ENCODE results near the gene IMPG2.

IMPG2 gene

GRCh38 chr3:101244212-101244575 lies 76.2 kb downstream of the IMPG2 start:
- TF ChIP-seq PRDM4 (tag by site-specific recombination; IDR thresholded peaks at IDR 0.05): no peak
- Histone ChIP-seq H3K4me3 (ENCODE audit: low read depth, low read length) (no peak overlapping the region), H3K27ac (ENCODE audit: extremely low read depth, low read depth, low read length) (no peak overlapping the region), H3K36me3 (ENCODE audit: control insufficient read depth in 2 of 2, insufficient read depth in 1 of 2, low read length in 2 of 2) (no peaks in the 10 kb centered on the region), H3K4me1 (ENCODE audit: control insufficient read depth, insufficient read depth, low read length) (no peaks in the 10 kb centered on the region), H3K9me3 (ENCODE audit: control insufficient read depth, insufficient read depth, low read depth, low read length) (no peaks in the 10 kb centered on the region)
- CTCF ChIA-PET: no interaction called here
- POLR2A ChIA-PET: no interaction called here

GRCh38 chr3:101243285-101244211 lies 76.8 kb downstream of the IMPG2 start:
- Histone ChIP-seq H3K9me3 (ENCODE audit: control insufficient read depth, insufficient read depth, low read depth, low read length) (no peaks in the 10 kb centered on the region), H3K4me3 (ENCODE audit: low read depth, low read length) (no peak overlapping the region), H3K27ac (ENCODE audit: extremely low read depth, low read depth, low read length) (no peak overlapping the region), H3K4me1 (ENCODE audit: control insufficient read depth, insufficient read depth, low read length) (no peaks in the 10 kb centered on the region), H3K36me3 (ENCODE audit: control insufficient read depth in 2 of 2, insufficient read depth in 1 of 2, low read length in 2 of 2) (no peaks in the 10 kb centered on the region)
- CTCF ChIA-PET: interaction anchor here (0.6 kb wide), 1 partner anchor 21 kb away, joined by 4 read pairs; no protein-coding TSS in a partner anchor
- TF ChIP-seq ATF2 (tag by site-specific recombination; IDR thresholded peaks at IDR 0.05; ENCODE audit: low read depth) (no peak), ZNF184 (tag by site-specific recombination; IDR thresholded peaks at IDR 0.05) (no peak), ZNF16 (tag by site-specific recombination; IDR thresholded peaks at IDR 0.05; ENCODE audit: low read depth) (no peak), ZNF585B (tag by site-specific recombination; IDR thresholded peaks at IDR 0.05) (no peak), KLF16 (tag by site-specific recombination; IDR thresholded peaks at IDR 0.05) (no peak), IKZF3 (tag by site-specific recombination; IDR thresholded peaks at IDR 0.05) (no peak), WT1 (tag by site-specific recombination; IDR thresholded peaks at IDR 0.05) (no peak), ZBTB21 (tag by site-specific recombination; IDR thresholded peaks at IDR 0.05) (no peak)
- POLR2A ChIA-PET: no interaction called here

- Histone ChIP-seq H3K9me3 (ENCODE audit: control insufficient read depth, insufficient read depth, low read depth, low read length) (no peaks in the 10 kb centered on the region), H3K36me3 (ENCODE audit: control insufficient read depth in 2 of 2, insufficient read depth in 1 of 2, low read length in 2 of 2) (no peaks in the 10 kb centered on the region), H3K27ac (ENCODE audit: extremely low read depth, low read depth, low read length) (no peak overlapping the region), H3K4me3 (ENCODE audit: low read depth, low read length) (no peak overlapping the region), H3K4me1 (ENCODE audit: control insufficient read depth, insufficient read depth, low read length) (no peaks in the 10 kb centered on the region)
- POLR2A ChIA-PET: no interaction called here
- CTCF ChIA-PET: no interaction called here
- TF ChIP-seq ZNF174 (tag by site-specific recombination; IDR thresholded peaks at IDR 0.05) (no peak), ZNF518A (tag by site-specific recombination; conservative IDR thresholded peaks at IDR 0.05; ENCODE audit: low read depth) (no peak), HOXD13 (CRISPR knock-in tag; IDR thresholded peaks at IDR 0.05; ENCODE audit: borderline replicate concordance) (no peak), PRDM2 (tag by site-specific recombination; IDR thresholded peaks at IDR 0.05; ENCODE audit: borderline replicate concordance) (no peak)
These were observed 79.5 kb downstream of the IMPG2 start for GRCh38 chr3:101240719-101241399.

All from HEK293 (cell line).